CD14-positive monocyte (primary cell): ENCODE results near the gene TTLL8. TPM values are rescaled to one million over a fixed set of nuclear protein-coding genes. Genes with fewer than 3 reads are reported as not detected.

Experiments
- DNase-seq, 3 donors: peaks; one replicate each; pipeline ENCODE4 v3.0.0-alpha.2; 2011 to 2022
- H2AFZ ChIP-seq: 2 replicates; pipeline ENCODE4 v1.6.0; 2012; ENCODE audit warnings: mild to moderate bottlenecking, low read depth, low read length, inconsistent platforms; ENCODE audit not compliant: insufficient read depth, poor library complexity, severe bottlenecking
- H3K27ac ChIP-seq, 2 donors: 1 replicate in 1 of 2; 2 replicates in 1 of 2; pipeline ENCODE4 v1.5.1; 2012 to 2013; ENCODE audit warnings: low read length in 2 of 2, control low read depth in 1 of 2, inconsistent platforms in 1 of 2, low read depth in 1 of 2, mild to moderate bottlenecking in 1 of 2
- H3K27me3 ChIP-seq, 2 donors: one replicate each; pipeline versions ENCODE4 v1.6.0 to v1.6.1; 2011 to 2013; ENCODE audit warnings: low read length in 2 of 2; ENCODE audit not compliant: control insufficient read depth in 2 of 2, insufficient read depth in 2 of 2
- H3K36me3 ChIP-seq, 2 donors: replicated peaks in 1 of 2; 1 replicate in 1 of 2; 2 replicates in 1 of 2; pipeline versions ENCODE4 v1.5.1 to v1.6.1; 2012 to 2013; ENCODE audit warnings: low read length in 2 of 2, control low read depth in 1 of 2, inconsistent platforms in 1 of 2, mild to moderate bottlenecking in 1 of 2; ENCODE audit not compliant: insufficient read depth in 2 of 2, control insufficient read depth in 1 of 2
- H3K4me1 ChIP-seq, 2 donors: 1 replicate in 1 of 2; 2 replicates in 1 of 2; pipeline versions ENCODE4 v1.5.1 to v1.6.1; 2012 to 2013; ENCODE audit warnings: low read length in 2 of 2, control low read depth in 1 of 2, inconsistent platforms in 1 of 2, mild to moderate bottlenecking in 1 of 2, moderate library complexity in 1 of 2; ENCODE audit not compliant: insufficient read depth in 2 of 2, control insufficient read depth in 1 of 2
- H3K4me2 ChIP-seq: replicated peaks from 2 replicates; pipeline ENCODE3; 2012; ENCODE audit warnings: low read length, moderate library complexity, mild to moderate bottlenecking; ENCODE audit not compliant: poor library complexity, severe bottlenecking; ENCODE audit errors: extremely low read depth
- H3K4me3 ChIP-seq, 3 experiments: fragments of 200-600 bp in 1 of 3; sonication (generic) in 1 of 3; replicated peaks in 1 of 3; 1 replicate in 2 of 3; 2 replicates in 1 of 3; pipeline ENCODE4 v1.5.1; 2011 to 2013; ENCODE audit warnings: low read length in 3 of 3, mild to moderate bottlenecking in 3 of 3, control low read depth in 2 of 3, low read depth in 2 of 3, inconsistent platforms in 1 of 3, moderate library complexity in 1 of 3
- H3K79me2 ChIP-seq: 2 replicates; pipeline ENCODE4 v1.6.0; 2012; ENCODE audit warnings: mild to moderate bottlenecking, control low read depth, inconsistent platforms, low read length, moderate library complexity; ENCODE audit not compliant: insufficient read depth
- H3K9ac ChIP-seq: 2 replicates; pipeline ENCODE4 v1.6.0; 2017; ENCODE audit warnings: low read length, mild to moderate bottlenecking; ENCODE audit not compliant: insufficient read depth, poor library complexity, severe bottlenecking
- H3K9me3 ChIP-seq, 2 donors: replicated peaks in 1 of 2; 1 replicate in 1 of 2; 2 replicates in 1 of 2; pipeline versions ENCODE4 v1.5.1 to v1.6.1; 2012 to 2013; ENCODE audit warnings: low read length in 2 of 2, control low read depth in 1 of 2; ENCODE audit not compliant: control insufficient read depth in 1 of 2, insufficient read depth in 1 of 2
- H4K20me1 ChIP-seq: 2 replicates; pipeline ENCODE4 v1.6.0; 2012; ENCODE audit warnings: mild to moderate bottlenecking, low read length, control low read depth, moderate library complexity; ENCODE audit not compliant: insufficient read depth
- H3K27ac Mint-ChIP-seq, 7 donors: one replicate each; pipeline ENCODE4 v1.8.0; 2020; ENCODE audit warnings: mild to moderate bottlenecking in 7 of 7, mixed read lengths in 7 of 7, moderate library complexity in 6 of 7, inconsistent platforms in 2 of 7
- H3K27me3 Mint-ChIP-seq, 3 donors: one replicate each; pipeline ENCODE4 v1.8.0; 2021 to 2022; ENCODE audit warnings: low read depth in 3 of 3, mild to moderate bottlenecking in 3 of 3, mixed read lengths in 3 of 3, moderate library complexity in 3 of 3, inconsistent platforms in 1 of 3
- H3K36me3 Mint-ChIP-seq, 2 donors: one replicate each; pipeline ENCODE4 v1.8.0; 2020; ENCODE audit warnings: mixed read lengths in 2 of 2, inconsistent platforms in 1 of 2, mild to moderate bottlenecking in 1 of 2
- H3K4me1 Mint-ChIP-seq: one replicate; pipeline ENCODE4 v1.8.0; 2020; ENCODE audit warnings: mild to moderate bottlenecking, mixed read lengths
- H3K4me3 Mint-ChIP-seq, 2 donors: one replicate each; pipeline ENCODE4 v1.8.0; 2020; ENCODE audit warnings: mild to moderate bottlenecking in 2 of 2, mixed read lengths in 2 of 2, moderate library complexity in 1 of 2
- H3K9me3 Mint-ChIP-seq, 7 donors: one replicate each; pipeline ENCODE4 v1.8.0; 2020 to 2022; ENCODE audit warnings: mixed read lengths in 7 of 7, mild to moderate bottlenecking in 6 of 7, moderate library complexity in 6 of 7, inconsistent platforms in 2 of 7
- CTCF ChIP-seq: fragments of 200-600 bp; IDR thresholded peaks from one replicate; pipeline ENCODE4 v1.8.0; 2022; ENCODE audit warnings: antibody characterized with exemption, mild to moderate bottlenecking
- WGBS: methylation state at CpG from one replicate; pipeline ENCODE4 v1.1.5; 2013; ENCODE audit warnings: missing lambda C conversion rate; ENCODE audit not compliant: insufficient coverage; 5-methylcytosine and 5-hydroxymethylcytosine counted together
- intact Hi-C, 2 donors: fragments of 100-400 bp; cut with micrococcal nuclease; formaldehyde crosslinking; loops; one replicate each; pipeline versions ENCODE4 v1.15.0 to v1.15.1; 2023
- polyA plus RNA-seq, 3 donors: library from polyadenylated mRNA; depleted of rRNA in 1 of 3; unstranded in 2 of 3; stranded (reverse) in 1 of 3; fragments of 300-500 nt in 2 of 3; fragments of >200 nt in 1 of 3; fragmentation: Illumina TruSeq in 2 of 3; gene quantifications; 1 replicate in 2 of 3; 2 replicates in 1 of 3; pipeline ENCODE4 v1.2.3, GENCODE V29; 2012 to 2021

The TTLL8 gene
- polyA plus RNA-seq, 3 donors, result not detected

GRCh38 chr22:50059881-50060262, 1.8 kb upstream of the TTLL8 start:
- Histone ChIP-seq H4K20me1 (no peaks in the 10 kb centered on the region), H3K27me3 (peaks cover 5 to 31% of the 10 kb centered on the region in 2 donors), H3K4me1 (peaks cover 3 to 25% of the 10 kb centered on the region in 2 donors), H3K9ac (no peak overlapping the region), H3K4me2 (no peak overlapping the region), H3K9me3 (no peaks in the 10 kb centered on the region), H3K27ac (no peak overlapping the region), H3K4me3 (no peak overlapping the region), H3K36me3 (no peaks in the 10 kb centered on the region), H3K79me2 (no peaks in the 10 kb centered on the region), H2AFZ (no peak overlapping the region)
- Mint-ChIP-seq H3K4me3 (no peak overlapping the region), H3K27me3 (peaks cover 28 to 42% (median 29%) of the 10 kb centered on the region in 3 donors), H3K27ac (no peak overlapping the region), H3K4me1 (peaks cover 16% of the 10 kb centered on the region), H3K36me3 (peaks cover 8 to 9% of the 10 kb centered on the region in 2 donors), H3K9me3 (peaks cover 0 to 4% (median 2%) of the 10 kb centered on the region in 7 donors)
- 92% methylated on average over 7 of the region's 7 CpGs for WGBS
- intact Hi-C loops, result no loop called here
- no peak for DNase-seq
- TF ChIP-seq CTCF, result no peak

- no peak overlapping the region for H3K27ac Mint-ChIP-seq
- WGBS, result 75% methylated on average over 15 of the region's 31 CpGs
- H3K4me2 ChIP-seq, result peak overlapping the region; percentile 19
- H3K9me3 ChIP-seq, result peaks cover 0 to under 1% of the 10 kb centered on the region in 2 donors
- peaks cover 28 to 42% (median 29%) of the 10 kb centered on the region in 3 donors for H3K27me3 Mint-ChIP-seq
- no peak for TF ChIP-seq CTCF
- peaks cover 3 to 25% of the 10 kb centered on the region in 2 donors for H3K4me1 ChIP-seq
- H3K27me3 ChIP-seq, result peaks cover 5 to 31% of the 10 kb centered on the region in 2 donors
- H3K9ac ChIP-seq, result peak overlapping the region; percentile 1
- no peak for DNase-seq
- peaks cover 7 to 8% of the 10 kb centered on the region in 2 donors for H3K36me3 Mint-ChIP-seq
- H3K27ac ChIP-seq, result no peak overlapping the region
- no peak overlapping the region for H3K4me3 ChIP-seq
- peak overlapping the region in 1 of 2 donors; percentile 67 for H3K4me3 Mint-ChIP-seq
- peaks cover 0 to 4% (median 2%) of the 10 kb centered on the region in 7 donors for H3K9me3 Mint-ChIP-seq
- no peaks in the 10 kb centered on the region for H4K20me1 ChIP-seq
- peaks cover 16% of the 10 kb centered on the region for H3K4me1 Mint-ChIP-seq
- intact Hi-C loops, result no loop called here
- no peaks in the 10 kb centered on the region for H3K79me2 ChIP-seq
- no peaks in the 10 kb centered on the region for H3K36me3 ChIP-seq
- no peak overlapping the region for H2AFZ ChIP-seq
Observed at GRCh38 chr22:50058906-50059880, 1.1 kb upstream of the TTLL8 start.
